ENCODE data around the gene CHURC1.

The CHURC1 gene

DNA sequence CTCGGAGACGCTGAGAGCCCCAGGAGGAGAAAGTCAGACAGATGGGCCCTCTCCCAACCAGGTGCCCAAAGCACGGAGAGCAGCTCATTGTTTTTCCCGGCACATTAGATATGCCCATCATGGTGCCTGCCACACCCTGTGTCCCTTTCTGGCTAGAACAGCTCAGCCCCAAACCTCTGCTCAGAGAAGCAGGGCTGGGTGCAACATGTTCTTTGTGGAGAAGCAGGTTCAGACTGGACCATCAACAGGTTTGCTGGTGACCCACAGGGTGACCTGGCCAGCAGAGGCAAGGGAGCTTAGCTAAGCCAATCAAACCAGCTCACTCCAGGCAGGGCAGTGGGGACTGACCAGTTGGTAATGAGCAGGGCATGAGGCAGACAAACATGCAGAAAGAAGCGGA, 44.5 kb downstream of the CHURC1 start:
- TF ChIP-seq, protein P1, sequence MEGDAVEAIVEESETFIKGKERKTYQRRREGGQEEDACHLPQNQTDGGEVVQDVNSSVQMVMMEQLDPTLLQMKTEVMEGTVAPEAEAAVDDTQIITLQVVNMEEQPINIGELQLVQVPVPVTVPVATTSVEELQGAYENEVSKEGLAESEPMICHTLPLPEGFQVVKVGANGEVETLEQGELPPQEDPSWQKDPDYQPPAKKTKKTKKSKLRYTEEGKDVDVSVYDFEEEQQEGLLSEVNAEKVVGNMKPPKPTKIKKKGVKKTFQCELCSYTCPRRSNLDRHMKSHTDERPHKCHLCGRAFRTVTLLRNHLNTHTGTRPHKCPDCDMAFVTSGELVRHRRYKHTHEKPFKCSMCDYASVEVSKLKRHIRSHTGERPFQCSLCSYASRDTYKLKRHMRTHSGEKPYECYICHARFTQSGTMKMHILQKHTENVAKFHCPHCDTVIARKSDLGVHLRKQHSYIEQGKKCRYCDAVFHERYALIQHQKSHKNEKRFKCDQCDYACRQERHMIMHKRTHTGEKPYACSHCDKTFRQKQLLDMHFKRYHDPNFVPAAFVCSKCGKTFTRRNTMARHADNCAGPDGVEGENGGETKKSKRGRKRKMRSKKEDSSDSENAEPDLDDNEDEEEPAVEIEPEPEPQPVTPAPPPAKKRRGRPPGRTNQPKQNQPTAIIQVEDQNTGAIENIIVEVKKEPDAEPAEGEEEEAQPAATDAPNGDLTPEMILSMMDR (IDR thresholded peaks at IDR 0.05; ENCODE audit: insufficient read depth, low read depth, low read length, missing control alignments): no peak
- no peak overlapping the region for H3K4me3 ChIP-seq (ENCODE audit: low read depth, low read length)

DNA sequence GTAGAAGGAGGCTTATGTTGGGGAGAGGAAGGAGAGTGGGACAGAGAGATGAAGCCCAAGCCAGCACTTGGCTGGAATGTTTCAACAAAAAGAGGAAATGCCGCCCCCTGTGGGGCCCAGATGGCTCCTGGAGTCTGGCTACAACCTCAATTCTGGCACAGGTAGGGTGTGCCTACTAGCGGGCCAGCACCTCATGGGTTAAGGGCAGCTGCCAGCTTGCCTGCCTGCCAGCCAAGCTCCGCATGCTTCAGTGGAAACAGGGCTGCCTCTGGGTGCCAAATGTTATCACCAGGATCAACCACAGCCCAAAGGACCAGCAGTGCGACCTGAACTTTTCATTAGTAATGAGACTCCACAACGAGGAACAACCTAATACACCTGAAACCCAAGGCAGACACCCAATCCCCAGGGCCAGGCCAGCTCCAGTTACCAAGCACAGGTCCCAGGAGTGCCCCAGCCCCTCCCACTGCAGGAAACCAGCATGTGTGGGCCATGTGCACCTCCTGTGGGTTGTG, 46.6 kb downstream of the CHURC1 start:
- H3K4me3 ChIP-seq (ENCODE audit: low read depth, low read length): no peak overlapping the region
- no peak for DNase-seq (ENCODE audit: low read depth)
- TF ChIP-seq, protein P1 (IDR thresholded peaks at IDR 0.05; ENCODE audit: insufficient read depth, low read depth, low read length, missing control alignments): no peak

More for the DNA sequence above, 44.5 kb downstream of the CHURC1 start:
- DNase-seq (ENCODE audit: low read depth): no peak

DNA sequence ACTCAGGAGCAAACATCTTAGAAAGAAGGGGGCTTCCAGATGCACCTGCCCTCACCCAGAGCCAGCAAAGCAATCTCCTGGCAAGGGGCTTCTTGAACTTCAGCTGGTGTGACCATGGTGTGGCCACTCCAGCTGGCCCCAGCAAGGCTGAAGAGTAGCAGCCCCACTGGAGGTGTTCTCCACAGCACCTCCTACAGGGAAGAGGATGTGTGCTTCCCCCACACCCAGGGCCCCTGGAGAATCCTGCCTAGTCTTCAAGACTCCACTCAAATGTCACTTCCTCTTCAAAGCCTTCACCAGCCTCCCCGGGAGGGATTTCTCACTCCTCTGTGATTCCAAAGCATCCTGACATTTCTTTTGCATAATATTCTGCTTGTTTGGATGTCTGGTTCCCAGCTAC, 49.4 kb downstream of the CHURC1 start:
- TF ChIP-seq, protein P1 (IDR thresholded peaks at IDR 0.05; ENCODE audit: insufficient read depth, low read depth, low read length, missing control alignments): no peak
- H3K4me3 ChIP-seq (ENCODE audit: low read depth, low read length): no peak overlapping the region
- DNase-seq (ENCODE audit: low read depth): no peak

DNA sequence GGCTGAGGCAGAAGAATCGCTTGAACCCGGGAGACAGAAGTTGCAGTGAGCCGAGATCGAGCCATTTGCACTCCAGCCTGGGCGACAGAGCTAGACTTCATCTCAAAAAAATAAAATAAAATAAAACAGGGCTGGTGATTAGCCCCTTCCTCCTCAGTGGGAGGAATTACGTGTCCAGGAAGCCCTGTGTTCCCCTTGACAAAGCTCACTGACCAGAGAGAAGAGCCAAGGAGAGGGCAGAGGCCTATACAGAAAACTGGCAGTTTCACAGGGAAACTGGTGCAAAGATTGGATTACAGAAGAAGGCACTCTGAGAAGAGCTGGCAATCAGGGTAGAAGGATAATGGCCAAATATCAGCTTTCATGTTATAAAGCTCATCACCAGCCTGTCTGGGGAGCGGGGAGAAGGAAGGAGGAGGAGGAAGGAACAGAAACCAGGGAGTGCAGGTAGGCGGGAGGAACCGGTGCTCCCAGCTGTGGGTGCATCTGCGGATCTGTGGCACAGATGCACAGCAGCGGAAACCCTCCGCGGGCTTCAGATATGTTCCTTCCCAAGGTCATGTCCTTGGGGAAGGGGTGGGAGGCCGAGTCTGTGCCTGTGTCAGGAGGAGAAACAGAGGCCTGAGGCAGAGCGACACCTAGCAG, 51.2 kb downstream of the CHURC1 start:
- H3K4me3 ChIP-seq (ENCODE audit: low read depth, low read length): no peak overlapping the region
- TF ChIP-seq, protein P1 (IDR thresholded peaks at IDR 0.05; ENCODE audit: insufficient read depth, low read depth, low read length, missing control alignments): no peak
- DNase-seq (ENCODE audit: low read depth): no peak

DNA sequence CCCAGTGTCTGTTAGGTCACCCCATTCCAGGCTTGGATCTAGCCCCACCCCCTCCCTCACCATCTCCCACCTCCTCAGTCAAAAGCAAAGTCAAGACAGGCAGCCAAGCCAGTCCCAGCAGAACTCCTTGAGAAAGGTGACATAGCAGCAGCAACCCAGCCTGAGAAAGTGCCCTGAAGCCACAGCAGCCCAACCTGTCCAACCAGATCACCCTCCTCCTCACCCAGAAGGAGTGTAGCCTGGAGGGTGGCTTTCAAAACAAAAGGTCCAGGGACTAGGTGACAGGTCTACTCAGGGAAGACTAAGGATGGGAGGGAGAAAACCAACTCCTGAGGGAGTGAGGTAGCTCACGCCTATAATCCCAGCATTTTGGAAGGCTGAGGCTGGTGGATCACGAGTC, 52.7 kb downstream of the CHURC1 start:
- DNase-seq (ENCODE audit: low read depth): no peak
- no peak overlapping the region for H3K4me3 ChIP-seq (ENCODE audit: low read depth, low read length)
- TF ChIP-seq, protein P1 (IDR thresholded peaks at IDR 0.05; ENCODE audit: insufficient read depth, low read depth, low read length, missing control alignments): no peak

DNA sequence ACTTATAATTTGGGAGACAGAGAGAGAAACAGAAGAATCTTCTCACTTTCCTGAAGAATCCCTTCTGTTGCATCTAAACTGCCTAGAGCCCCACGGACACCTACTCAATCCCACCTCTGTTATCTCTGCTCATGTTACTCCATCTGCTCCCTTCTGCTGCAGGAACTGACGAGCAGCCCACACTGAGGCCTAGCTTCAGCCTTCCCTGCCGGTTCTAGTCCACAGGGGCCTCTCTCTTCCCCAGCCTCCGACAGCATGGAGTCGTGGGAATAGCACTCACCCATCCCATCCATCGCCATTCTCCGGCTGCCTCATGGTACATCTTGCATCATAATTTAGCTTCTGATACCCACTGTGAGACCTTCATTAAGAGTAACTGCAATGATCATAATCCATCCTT, 53.9 kb downstream of the CHURC1 start:
- DNase-seq (ENCODE audit: low read depth): no peak
- no peak overlapping the region for H3K4me3 ChIP-seq (ENCODE audit: low read depth, low read length)
- TF ChIP-seq, protein P1 (IDR thresholded peaks at IDR 0.05; ENCODE audit: insufficient read depth, low read depth, low read length, missing control alignments): no peak

DNA sequence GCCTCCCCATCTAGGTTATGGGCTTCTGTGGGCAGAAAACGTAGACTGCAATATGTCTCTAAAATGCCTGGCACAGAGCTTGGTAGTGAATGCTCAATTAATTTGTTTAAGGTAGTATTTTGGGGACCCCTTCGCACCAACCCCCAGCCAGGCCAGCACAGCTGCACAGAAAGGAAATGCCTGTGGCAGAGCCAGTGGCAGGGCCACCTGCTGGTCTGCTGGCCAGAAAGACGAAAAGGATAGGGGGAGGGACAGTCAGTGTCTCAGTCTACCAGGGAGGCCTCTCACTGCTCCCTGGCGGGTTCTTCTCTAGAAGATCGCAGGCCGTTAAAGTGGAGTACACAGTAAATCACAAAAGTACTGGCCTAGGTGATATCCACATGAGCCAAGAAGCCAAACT, 54.4 kb downstream of the CHURC1 start:
- TF ChIP-seq, protein P1 (IDR thresholded peaks at IDR 0.05; ENCODE audit: insufficient read depth, low read depth, low read length, missing control alignments): no peak
- DNase-seq (ENCODE audit: low read depth): no peak

More for the DNA sequence above, 54.4 kb downstream of the CHURC1 start:
- H3K4me3 ChIP-seq (ENCODE audit: low read depth, low read length): no peak overlapping the region

All from GM12865 (cell line).